Activated CD4-positive, alpha-beta T cell treated with anti-CD3 and anti-CD28 coated beads, Interleukin-2, amount 50 U/mL, for 24 hours (primary cell): ENCODE measurements around the gene KRT31.
"Not testable (repeated sequence)": the region's sequence is repeated elsewhere in the genome, so short reads cannot be mapped to it uniquely, and the experiment has no call there.

Source experiments
- DNase-seq, 2 donors: peaks; one replicate each; pipeline ENCODE4 v3.0.0-alpha.2; 2020; ENCODE audit warnings: low read depth in 1 of 2, low spot score in 1 of 2

Gene KRT31

GRCh38 chr17:41417576-41418015, 20.2 kb upstream of the KRT31 start:
- DNase-seq = no peak

DNA sequence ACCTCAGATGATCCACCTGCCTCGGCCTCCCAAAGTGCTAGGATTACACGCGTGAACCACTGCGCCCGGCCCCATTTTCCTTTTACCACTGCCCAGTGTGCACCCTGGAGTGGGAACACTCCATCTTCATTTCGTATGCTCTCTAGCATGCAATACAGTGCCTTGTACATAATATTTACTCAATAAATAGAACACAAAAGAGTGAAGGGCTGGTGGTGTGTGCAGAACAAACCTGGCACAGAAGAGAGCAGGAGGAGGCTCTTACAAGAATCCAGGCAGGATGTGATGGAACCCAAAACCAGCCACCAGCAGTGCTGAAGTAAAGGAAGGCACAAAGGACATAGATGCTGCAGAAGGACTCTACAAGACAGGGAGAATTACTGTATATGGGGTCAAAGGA, 19.7 kb upstream of the KRT31 start:
- no peak for DNase-seq

- no peak for DNase-seq
These were observed 19.1 kb upstream of the KRT31 start for GRCh38 chr17:41416479-41416878.

GRCh38 chr17:41415833-41416335, 18.5 kb upstream of the KRT31 start:
- DNase-seq = no peak

- DNase-seq = no peak
These were observed 18.0 kb upstream of the KRT31 start for GRCh38 chr17:41415411-41415810.

DNA sequence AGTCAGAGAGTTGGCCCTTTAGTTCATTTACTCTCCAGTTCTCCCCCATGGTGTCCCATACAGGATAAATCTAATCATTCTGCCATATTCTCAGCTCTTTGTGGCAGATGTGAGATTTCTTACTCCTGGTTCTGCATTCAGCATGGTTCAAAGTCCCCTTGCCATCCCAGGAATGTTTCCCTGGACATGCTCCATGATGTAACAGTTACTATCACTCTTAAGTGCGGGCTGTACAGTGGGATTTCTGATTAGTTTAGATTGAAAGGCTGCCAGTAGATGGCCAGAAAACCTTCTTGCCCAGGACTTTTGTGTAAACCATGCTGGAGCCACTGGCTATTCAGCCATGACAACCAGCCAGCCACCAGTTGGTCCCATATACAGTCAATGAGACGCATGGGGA, 16.6 kb upstream of the KRT31 start:
- no peak for DNase-seq

DNA sequence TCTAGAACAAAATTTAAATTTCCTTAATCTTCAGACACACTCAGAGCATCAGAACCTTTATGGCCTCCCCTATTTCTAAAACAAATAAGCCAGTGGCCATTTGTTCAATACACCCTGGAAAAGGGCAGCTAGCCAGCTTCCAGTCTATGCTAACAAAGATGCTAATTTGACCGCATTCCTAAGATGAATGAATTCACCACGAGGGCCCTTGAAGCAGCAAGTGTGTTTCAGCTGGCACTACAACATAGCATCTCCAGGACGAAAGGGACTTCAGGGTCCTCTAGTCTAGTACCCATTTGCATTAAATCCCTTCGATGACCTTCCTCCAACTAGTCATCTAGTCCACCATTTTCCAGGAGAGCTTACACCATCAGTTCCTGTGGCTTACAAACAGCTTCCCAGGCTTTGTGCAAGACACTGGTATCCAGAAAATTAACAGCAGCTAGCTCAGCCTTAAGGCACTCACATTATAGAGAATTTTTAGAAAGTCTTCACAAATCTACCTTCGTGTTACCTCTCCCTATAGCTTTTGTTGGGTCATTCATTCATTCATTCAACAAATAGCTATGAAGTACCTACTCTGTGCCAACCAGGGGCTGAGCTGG, 16.0 kb upstream of the KRT31 start:
- DNase-seq = no peak

DNA sequence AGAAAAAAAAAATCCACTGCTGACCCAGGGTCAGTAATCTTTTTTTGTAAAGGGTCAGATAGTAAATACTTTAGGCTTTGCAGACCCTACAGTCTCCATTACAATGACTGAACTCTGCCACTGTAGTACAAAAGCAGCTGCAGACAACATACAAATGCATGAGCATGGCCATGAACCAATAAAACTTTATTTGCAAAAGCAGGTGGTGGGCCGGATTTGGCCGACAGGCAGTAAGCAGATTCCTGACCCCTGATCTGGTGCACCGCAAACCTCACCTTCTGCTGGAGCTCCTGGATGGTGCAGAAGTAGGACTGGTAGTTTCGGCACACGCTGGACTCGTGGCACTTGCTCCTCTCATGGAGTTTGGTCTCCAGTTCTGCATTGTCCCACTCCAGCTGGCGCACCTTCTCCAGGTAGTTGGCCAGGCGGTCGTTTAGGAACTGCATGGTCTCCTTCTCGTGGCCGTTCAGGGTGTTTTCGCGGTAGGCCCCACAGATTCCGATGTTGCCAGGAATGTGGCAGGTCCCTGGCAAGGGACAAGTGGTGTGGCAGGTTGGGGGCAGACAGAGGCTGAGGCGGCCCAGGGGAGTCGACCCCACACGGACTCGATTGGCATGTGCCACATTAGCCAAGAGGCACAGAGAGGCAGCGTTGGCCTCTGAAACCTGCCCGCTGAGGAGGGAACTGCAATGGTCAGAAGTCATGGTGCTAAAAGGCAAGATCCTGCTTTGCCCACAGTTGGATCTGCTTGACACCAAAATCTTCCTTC, 13.8 kb upstream of the KRT31 start:
- DNase-seq = no peak

DNA sequence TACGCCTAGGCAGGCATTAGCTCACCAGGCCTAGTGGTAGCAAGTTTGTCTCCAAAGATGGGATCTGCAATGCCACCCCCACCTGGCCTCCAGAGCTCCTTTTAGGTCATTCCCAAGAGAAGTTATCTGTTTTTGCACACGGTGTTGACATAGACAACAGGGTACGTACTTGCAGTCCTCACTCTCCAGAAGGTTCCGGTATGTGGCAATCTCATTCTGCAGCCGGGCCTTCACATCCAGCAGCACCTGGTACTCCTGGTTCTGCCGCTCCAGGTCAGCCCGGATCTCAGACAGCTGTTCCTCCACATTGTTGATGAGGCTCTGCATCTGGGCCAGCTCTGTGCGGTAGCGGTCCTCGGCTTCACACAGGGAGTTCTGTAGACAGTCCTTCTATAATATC, 9.8 kb upstream of the KRT31 start:
- DNase-seq = no peak

- no peak for DNase-seq
These were observed 8.8 kb upstream of the KRT31 start for GRCh38 chr17:41406205-41406604.

GRCh38 chr17:41404024-41404671, 6.7 kb upstream of the KRT31 start:
- peak; percentile 4 to 38 for DNase-seq

GRCh38 chr17:41403404-41404023, 6.1 kb upstream of the KRT31 start:
- no peak for DNase-seq

DNA sequence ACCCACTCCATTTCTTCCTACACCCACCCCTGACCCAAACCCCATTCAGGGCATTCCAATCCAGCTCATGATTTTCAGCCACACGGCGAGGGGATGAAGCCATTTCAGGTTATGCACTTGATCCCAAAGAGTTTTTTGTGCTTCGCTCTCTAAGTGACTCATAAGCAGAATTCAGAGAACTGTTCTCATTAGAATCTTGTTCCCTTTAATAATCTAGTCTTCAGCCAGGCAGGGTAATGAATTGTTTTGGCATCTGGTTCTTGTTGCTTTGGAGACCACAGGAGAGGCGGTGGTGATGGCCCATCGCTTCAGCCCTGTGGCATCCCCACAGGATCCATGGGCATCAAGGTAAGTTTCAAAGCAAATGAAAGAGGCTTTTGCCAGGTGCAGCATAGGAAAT, 4.8 kb upstream of the KRT31 start:
- DNase-seq = no peak

GRCh38 chr17:41396340-41396739, 1.1 kb downstream of the KRT31 start:
- DNase-seq = no peak

GRCh38 chr17:41395611-41396010, 1.8 kb downstream of the KRT31 start:
- DNase-seq = no peak

GRCh38 chr17:41395044-41395443, 2.4 kb downstream of the KRT31 start:
- DNase-seq = not testable (repeated sequence)

DNA sequence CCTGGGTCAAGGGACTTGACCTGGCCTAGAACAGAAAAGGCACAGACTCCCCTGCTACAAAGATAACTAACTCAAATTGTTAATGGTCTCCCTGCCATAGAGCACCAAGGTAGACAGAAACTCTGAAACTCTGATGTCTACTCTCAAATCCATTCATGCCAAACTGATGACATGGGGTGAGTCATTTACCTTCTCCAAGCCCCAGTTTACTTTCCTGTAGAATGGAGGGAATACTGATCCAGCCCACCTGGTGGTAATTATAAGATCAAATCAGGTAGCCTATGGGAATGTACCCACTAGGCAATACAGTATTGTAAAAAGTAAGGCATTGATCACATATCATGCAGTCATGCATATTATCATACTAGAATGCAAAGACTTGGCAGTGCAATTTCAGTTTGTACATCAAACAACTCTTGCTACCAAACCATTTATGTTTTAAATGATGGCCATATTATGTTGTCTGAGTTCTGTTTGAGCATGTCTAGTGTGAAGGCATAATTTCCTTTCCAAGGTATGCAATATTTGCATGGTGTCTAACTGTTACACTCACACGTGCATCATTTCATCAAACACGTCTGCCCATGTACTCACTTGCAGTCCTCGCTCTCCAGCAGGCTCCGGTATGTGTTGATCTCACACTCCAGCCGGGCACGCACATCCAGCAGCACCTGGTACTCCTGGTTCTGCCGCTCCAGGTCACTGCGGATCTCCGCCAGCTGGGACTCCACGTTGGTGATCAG, 3.0 kb downstream of the KRT31 start:
- DNase-seq = no peak

DNA sequence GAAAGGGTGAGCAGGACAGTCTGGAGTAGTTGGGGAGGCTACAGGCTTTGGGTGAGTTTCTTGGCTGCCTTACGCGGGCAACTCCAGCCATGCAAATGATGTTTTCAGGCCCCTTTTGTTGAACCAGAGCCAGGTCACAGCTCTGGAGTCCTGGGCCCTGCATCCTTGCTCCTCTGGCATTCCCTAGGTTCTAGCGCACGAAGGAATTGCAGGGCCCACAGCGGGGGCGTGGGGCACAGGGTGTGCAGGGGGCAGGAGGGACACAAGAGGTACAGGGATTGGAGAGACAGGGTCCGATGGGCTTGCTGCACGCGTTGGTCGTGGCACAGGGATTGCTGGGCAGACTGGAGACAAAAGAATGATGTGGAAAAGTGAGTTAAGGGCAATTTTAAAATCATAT, 3.6 kb downstream of the KRT31 start:
- no peak for DNase-seq

DNA sequence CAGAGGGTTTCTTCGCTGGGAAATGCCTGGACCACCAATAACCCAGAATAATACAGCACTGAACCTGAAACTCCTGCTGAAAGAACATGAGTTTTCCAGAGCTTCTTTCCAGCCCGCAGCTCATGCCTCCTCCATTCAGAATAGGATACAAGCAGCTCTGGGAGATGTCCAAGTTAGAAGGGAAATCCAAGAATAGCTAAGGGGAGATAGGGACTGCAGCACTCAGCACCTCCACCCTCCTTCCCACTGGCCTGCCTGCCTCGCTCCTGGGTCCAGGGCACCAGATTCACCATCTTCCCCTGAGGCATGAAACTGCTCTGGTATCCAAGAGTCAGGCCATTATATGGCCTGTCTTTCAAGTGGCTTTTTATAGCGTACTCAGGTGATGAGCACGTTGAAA, 4.1 kb downstream of the KRT31 start:
- no peak for DNase-seq

DNA sequence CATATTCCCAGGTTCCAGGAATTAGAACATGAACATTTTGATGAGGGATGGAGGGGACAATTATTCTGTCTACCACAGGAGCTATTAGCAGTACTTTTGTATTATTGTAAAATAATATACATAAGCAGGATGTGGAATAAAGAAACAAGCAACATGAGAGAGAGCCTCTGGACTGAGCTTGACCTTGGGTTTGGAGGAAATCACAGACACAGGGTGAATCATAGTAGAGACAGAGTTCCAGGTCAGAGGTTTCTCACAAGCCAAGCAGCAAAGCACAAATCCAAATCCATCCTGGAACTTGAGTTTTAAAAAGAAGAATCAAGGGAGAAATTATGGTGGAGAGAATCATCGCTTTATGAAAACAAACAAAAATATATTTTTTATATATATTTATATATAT, 5.1 kb downstream of the KRT31 start:
- no peak for DNase-seq

DNA sequence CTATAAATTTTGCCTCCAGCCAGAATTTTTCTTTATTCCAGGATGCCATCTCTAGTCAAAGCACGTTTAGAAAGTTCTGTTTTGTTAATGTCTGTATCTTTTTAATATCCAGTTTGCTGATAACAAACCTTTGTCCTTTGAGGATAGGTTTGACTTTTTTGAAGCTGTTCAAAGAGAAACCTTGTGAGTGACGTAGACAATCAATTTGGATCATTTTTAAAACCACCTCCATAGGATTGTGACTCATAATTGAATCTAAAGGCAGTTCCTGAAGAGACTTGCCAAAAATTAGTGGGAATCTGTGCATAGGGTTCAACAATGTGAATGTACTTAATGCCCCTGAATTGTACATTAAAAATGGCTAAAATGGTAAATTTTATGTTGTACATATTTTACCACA, 5.9 kb downstream of the KRT31 start:
- DNase-seq = no peak
